GM12872 (cell line): ENCODE measurements around the gene PLOD2.

ENCODE experiments used
- TF ChIP-seq, protein P1 (sequence below): IDR thresholded peaks from 3 replicates; pipeline ENCODE4 v1.5.1; 2011; ENCODE audit warnings: low read depth, mild to moderate bottlenecking, low read length, moderate library complexity; ENCODE audit not compliant: insufficient read depth

PLOD2 gene

DNA sequence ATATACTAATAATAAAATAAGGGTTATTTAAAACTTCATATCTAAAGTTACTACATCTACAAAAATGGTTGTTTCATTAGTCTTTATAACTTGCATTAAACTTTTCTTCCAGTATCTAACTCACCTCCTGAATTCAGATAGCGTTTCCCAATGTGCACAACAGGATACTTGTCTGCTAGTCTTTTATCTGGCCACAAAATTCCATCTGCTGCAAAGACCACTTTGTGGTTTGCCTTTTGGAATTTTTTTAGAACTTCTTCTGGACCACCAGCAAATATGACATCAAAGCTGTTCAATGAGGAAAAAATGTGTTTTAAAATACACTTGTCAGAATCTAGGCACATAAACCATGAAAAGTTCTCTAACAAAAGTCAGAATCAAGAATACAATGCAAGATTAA lies 50.8 kb downstream of the PLOD2 start:
- TF ChIP-seq, protein P1, sequence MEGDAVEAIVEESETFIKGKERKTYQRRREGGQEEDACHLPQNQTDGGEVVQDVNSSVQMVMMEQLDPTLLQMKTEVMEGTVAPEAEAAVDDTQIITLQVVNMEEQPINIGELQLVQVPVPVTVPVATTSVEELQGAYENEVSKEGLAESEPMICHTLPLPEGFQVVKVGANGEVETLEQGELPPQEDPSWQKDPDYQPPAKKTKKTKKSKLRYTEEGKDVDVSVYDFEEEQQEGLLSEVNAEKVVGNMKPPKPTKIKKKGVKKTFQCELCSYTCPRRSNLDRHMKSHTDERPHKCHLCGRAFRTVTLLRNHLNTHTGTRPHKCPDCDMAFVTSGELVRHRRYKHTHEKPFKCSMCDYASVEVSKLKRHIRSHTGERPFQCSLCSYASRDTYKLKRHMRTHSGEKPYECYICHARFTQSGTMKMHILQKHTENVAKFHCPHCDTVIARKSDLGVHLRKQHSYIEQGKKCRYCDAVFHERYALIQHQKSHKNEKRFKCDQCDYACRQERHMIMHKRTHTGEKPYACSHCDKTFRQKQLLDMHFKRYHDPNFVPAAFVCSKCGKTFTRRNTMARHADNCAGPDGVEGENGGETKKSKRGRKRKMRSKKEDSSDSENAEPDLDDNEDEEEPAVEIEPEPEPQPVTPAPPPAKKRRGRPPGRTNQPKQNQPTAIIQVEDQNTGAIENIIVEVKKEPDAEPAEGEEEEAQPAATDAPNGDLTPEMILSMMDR: no peak

- TF ChIP-seq, protein P1: no peak
Observed at GRCh38 chr3:146106986-146107385, 54.0 kb downstream of the PLOD2 start.

DNA sequence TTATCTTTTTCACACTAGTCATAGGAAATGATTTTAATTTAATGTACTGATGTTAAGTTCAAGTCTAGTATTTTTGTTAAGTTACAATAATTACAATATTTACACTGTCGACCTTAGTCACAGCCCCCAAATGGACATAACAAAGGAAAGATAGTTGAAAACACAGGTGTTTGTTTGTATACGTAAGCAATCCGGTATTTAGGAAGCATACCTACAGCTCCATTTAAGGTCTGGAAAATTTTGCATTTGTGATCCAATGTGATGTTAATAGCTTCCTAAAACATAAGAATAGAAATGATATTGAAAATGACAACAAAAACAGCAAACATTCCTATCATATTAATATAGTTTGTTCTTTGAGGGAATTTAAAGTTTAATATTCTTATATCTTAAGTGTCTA lies 56.9 kb downstream of the PLOD2 start:
- TF ChIP-seq, protein P1: no peak

DNA sequence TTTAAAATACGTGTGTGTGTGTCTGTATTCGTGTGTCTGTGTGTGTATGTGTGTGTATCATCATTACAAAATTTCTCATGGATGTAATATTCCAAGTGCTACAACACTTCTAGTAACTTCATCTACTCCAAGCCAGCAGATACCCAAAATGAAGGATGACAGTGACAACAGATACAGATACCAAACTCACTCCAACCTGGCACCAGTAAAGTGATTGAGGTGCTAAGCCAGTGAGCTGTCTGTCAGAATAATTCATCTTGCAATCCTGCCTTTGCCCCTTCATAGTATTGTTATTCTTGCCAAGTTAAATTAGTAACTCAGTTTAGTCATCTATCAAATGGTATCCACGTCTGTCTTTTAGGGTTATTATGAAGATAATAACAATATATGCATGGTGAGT lies 58.1 kb downstream of the PLOD2 start:
- TF ChIP-seq, protein P1: no peak

DNA sequence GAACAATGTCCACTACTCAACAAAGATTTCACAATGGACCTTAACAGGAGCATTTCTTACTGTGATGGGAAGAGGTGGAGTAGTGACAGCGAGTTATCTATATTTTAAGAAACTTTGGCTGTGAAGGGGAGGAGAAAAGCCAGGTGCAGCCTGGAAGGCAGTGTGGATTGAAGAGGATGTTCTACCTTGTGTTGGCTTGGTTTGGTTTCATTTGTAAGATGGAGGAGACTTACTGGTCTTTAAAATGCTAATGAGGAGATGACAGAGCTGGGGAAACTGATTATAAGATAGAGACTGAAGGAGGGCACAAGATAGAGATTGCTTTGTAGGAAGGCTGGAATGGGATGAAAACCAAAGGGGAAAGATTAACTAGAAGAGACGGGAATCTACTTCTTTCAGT lies 59.4 kb downstream of the PLOD2 start:
- TF ChIP-seq, protein P1: no peak

DNA sequence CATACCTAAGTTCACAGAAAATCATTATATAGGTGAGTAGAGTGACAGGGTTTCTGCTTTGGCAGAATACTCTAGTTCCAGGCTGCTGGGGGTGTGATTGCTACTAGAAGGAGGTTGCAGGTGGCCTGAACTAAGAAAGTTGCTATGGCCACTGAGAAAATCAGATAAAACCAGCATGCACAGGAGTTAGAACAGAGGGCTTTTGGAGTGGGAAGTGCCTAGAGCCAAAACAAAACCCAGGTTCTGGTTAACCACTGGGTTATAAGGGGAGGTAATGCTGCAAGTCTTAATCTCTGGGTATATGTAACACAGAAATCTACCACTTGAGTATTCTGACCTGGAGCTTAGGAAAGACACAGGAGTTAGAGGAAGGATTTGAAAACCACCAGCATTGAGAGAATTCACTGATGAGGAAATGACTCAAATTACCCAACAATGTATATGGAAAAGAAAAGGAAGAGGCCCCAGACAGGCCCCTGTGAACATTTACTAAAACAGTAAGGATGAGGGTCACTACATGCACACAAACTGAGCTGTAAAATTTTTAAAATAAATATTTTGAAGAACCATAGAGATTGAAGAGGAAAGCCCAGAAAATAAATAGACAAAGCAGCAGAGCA lies 60.0 kb downstream of the PLOD2 start:
- TF ChIP-seq, protein P1: no peak

DNA sequence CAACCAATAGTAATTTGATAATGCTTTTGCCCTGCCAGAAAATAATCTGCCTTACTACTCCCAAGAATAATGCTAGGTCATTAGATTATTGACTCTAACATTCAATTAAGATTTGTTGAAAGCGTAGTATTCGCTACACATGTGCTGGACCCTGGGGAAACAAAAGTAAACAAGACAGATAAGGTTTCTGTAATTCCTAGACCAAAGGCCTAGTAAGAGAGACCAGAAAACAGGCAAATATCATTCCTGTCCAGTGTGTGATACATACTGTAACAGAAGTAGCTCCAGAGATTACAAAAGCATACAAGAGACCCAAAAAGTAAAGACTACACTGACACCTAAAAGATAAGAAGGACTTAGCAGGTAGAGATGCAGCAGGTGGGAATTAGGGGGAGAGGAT lies 60.8 kb downstream of the PLOD2 start:
- TF ChIP-seq, protein P1: no peak
